Neutrophil (primary cell): ENCODE data around the gene FATE1.

ENCODE experiments used
- H3K27ac ChIP-seq: fragments of 200-600 bp; sonication (generic); 2 replicates; pipeline ENCODE4 v1.5.1; 2016; ENCODE audit warnings: mild to moderate bottlenecking, moderate library complexity
- H3K27me3 ChIP-seq: fragments of 200-600 bp; sonication (generic); 2 replicates; pipeline ENCODE4 v1.6.0; 2016; ENCODE audit warnings: mild to moderate bottlenecking
- H3K36me3 ChIP-seq: fragments of 200-600 bp; sonication (generic); 2 replicates; pipeline ENCODE4 v1.5.1; 2017
- H3K4me1 ChIP-seq, 2 experiments: fragments of 200-600 bp in 1 of 2; sonication (generic) in 1 of 2; 1 replicate in 1 of 2; 2 replicates in 1 of 2; pipeline versions ENCODE4 v1.5.1 to v1.6.1; 2013 to 2016; ENCODE audit warnings: low read depth in 1 of 2, low read length in 1 of 2, mild to moderate bottlenecking in 1 of 2, moderate library complexity in 1 of 2; ENCODE audit not compliant: control insufficient read depth in 1 of 2, insufficient read depth in 1 of 2
- H3K4me3 ChIP-seq, 2 experiments: fragments of 200-600 bp in 1 of 2; sonication (generic) in 1 of 2; 1 replicate in 1 of 2; 2 replicates in 1 of 2; pipeline ENCODE4 v1.5.1; 2013 to 2016; ENCODE audit warnings: low read depth in 1 of 2, low read length in 1 of 2, mild to moderate bottlenecking in 1 of 2, moderate library complexity in 1 of 2
- H3K9me3 ChIP-seq: fragments of 200-600 bp; sonication (generic); 2 replicates; pipeline ENCODE4 v1.5.1; 2016
- TF ChIP-seq, protein P1 (sequence below): fragments of 200-600 bp; sonication (generic); IDR thresholded peaks from 2 replicates; pipeline ENCODE4 v1.5.1; 2016; ENCODE audit warnings: antibody characterized with exemption

Gene FATE1

DNA sequence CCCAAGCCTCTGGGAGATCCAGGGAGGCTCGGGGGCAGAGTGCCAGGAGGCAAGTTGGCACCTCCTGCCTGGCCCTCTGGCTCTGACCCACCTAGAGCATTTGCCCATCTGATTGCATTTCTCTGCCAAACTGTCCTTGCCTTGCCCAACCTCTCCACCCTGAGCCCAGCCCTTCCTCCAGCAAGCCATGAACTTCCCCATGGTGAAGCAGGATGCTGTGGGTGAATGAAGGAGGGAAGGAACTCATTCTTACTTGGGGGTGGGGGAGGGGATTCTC lies 9.4 kb downstream of the FATE1 start:
- H3K27me3 ChIP-seq, result no peaks in the 10 kb centered on the region
- H3K9me3 ChIP-seq, result no peaks in the 10 kb centered on the region
- no peak overlapping the region for H3K27ac ChIP-seq
- TF ChIP-seq, protein P1, sequence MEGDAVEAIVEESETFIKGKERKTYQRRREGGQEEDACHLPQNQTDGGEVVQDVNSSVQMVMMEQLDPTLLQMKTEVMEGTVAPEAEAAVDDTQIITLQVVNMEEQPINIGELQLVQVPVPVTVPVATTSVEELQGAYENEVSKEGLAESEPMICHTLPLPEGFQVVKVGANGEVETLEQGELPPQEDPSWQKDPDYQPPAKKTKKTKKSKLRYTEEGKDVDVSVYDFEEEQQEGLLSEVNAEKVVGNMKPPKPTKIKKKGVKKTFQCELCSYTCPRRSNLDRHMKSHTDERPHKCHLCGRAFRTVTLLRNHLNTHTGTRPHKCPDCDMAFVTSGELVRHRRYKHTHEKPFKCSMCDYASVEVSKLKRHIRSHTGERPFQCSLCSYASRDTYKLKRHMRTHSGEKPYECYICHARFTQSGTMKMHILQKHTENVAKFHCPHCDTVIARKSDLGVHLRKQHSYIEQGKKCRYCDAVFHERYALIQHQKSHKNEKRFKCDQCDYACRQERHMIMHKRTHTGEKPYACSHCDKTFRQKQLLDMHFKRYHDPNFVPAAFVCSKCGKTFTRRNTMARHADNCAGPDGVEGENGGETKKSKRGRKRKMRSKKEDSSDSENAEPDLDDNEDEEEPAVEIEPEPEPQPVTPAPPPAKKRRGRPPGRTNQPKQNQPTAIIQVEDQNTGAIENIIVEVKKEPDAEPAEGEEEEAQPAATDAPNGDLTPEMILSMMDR, result no peak
- no peak overlapping the region for H3K4me3 ChIP-seq
- H3K4me1 ChIP-seq, result no peaks in the 10 kb centered on the region
- H3K36me3 ChIP-seq, result no peaks in the 10 kb centered on the region

DNA sequence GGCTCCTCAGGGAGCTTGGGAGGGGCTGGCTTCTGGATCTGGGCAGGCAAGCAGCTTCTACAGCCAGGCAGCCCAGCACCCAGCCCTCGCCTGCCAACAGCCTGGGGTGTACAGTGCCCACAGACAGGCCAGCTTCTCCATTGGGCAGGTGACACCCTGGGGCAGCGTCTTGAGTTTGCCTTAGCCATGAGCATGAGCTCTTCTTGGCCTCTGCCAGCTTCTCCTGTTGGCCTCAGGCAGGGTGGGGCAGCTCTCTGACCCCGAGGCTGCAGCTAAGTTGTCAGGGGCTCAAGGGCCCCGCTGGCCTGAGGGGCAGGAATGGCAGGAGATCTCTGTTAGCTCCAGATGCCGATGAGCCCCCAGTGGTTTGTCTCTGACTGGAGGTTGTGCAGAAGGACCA lies 10.9 kb downstream of the FATE1 start:
- Histone ChIP-seq H3K9me3 (no peaks in the 10 kb centered on the region), H3K4me3 (no peak overlapping the region), H3K27me3 (no peaks in the 10 kb centered on the region), H3K4me1 (no peaks in the 10 kb centered on the region), H3K27ac (no peak overlapping the region), H3K36me3 (no peaks in the 10 kb centered on the region)
- TF ChIP-seq, protein P1, result no peak

DNA sequence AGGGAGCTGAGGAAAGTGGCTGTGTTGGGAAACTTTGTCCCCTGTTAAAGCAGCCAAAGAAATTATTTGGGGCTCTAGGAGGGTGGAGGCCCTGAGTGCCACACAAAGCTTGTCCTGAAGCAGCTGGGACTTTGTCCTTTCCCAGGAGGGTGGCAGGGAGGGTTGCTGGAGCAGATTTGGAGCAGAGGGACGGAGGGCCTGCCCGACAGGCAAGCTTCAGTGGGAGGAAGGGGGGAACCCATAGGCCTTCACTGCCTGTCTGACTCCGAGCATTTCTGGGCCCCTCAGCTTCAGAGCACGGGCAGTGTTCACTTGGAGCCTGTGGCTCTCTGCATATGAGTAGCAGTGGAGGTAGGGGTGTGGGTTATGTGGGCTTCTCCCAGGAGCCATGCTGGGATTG lies 11.5 kb downstream of the FATE1 start:
- no peaks in the 10 kb centered on the region for H3K4me1 ChIP-seq
- H3K9me3 ChIP-seq, result no peaks in the 10 kb centered on the region
- no peaks in the 10 kb centered on the region for H3K27me3 ChIP-seq
- no peak overlapping the region for H3K27ac ChIP-seq
- TF ChIP-seq, protein P1, result no peak
- no peaks in the 10 kb centered on the region for H3K36me3 ChIP-seq
- no peak overlapping the region for H3K4me3 ChIP-seq

DNA sequence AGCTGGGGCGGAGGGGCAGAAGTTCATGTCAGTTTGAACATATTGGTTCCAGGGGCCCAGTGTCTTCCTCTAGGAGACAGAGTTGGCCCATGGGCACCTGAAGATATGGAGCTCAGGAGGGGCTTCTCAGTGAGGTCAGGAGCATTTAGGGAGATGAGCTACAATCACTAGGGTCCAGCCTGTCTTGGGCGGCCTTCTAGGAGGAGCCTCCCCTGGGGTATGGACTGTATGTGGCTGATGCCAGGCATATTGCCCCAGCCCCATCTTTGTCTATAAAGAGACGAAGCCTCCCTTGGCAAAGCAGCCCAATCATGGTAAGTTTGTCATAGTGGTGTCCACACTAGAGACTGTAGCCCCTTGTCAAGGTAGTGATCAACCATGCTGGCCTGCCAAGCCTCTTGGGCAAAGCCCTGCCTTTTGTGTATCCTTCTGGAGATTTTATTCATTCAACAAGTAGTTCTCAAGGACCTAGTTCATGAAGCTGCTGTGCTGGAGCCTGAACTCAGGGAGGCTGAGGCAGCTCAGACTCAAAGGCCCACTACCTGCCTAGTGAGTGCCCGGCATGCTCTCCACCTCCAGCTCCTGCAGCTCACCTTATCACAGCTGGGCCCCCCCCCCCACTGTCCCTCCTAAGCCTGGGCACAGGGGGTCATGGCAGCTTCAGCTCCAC lies 13.4 kb downstream of the FATE1 start:
- Histone ChIP-seq H3K36me3 (no peaks in the 10 kb centered on the region), H3K4me1 (no peaks in the 10 kb centered on the region), H3K27ac (no peak overlapping the region), H3K27me3 (no peaks in the 10 kb centered on the region), H3K4me3 (no peak overlapping the region), H3K9me3 (no peaks in the 10 kb centered on the region)
- TF ChIP-seq, protein P1, result no peak

DNA sequence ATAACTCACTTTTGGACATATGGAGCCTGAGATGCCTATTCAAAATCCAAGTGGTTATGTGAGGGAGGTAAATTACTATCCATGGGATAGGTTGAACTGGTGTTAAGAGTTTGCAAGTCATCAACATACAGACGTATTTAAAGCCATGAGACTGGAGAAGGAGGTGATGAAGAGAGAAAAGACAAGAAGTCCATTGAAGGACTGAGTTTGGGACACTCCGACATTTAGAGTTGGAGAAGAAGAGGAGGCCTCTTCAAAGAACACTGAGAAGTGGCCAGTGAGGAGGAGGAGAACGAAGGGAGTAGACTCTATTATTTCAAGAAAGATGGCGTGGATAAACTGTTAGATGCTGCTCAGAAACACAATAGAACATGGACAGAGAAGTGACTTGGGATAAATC lies 18.6 kb downstream of the FATE1 start, which contains the start of gene CNGA2:
Gene CNGA2, plus strand, starts transcription at position 301 of the 400 bp plus-strand sequence. CDS start 3,738 bp downstream, outside the sequence.
- Histone ChIP-seq H3K4me1 (no peaks in the 10 kb centered on the region), H3K4me3 (no peak within 1 kb of the TSS), H3K9me3 (no peaks in the 10 kb centered on the region), H3K36me3 (no peaks in the 10 kb centered on the region), H3K27me3 (no peaks in the 10 kb centered on the region), H3K27ac (no peak within 1 kb of the TSS)
- TF ChIP-seq, protein P1, result no peak

DNA sequence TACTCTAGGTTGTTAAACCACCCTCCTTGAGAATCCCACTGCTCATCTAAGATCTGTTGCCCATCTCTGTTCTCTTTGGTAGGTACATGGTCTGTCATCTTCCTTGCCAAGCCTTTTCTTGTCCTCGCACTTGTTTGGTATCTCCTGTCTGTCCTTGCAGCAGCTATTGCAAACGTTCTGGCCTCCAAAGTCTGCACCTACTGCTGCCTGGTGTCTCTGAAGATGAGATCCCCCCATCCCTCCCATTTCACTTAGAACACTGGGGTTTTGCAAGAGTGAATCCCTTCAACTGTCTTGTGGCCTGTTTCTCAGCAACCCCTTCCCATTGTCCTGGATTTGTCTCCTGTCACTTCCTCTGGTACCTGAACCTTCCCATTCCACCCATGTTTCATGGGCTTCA lies 19.4 kb downstream of the FATE1 start:
- Histone ChIP-seq H3K9me3 (no peaks in the 10 kb centered on the region), H3K4me3 (no peak overlapping the region), H3K27ac (no peak overlapping the region), H3K4me1 (no peaks in the 10 kb centered on the region), H3K27me3 (no peaks in the 10 kb centered on the region), H3K36me3 (no peaks in the 10 kb centered on the region)
- TF ChIP-seq, protein P1, result no peak
